Fibroblast of mammary gland (primary cell): ENCODE results near the gene ELF1.

Source experiments
- DNase-seq: peaks from one replicate; pipeline ENCODE4 v3.0.0-alpha.2; 2010; ENCODE audit warnings: low read depth
- H3K4me3 ChIP-seq: 2 replicates; pipeline ENCODE4 v1.5.1; 2011; ENCODE audit warnings: low read depth, mild to moderate bottlenecking, low read length, moderate library complexity; ENCODE audit not compliant: control insufficient read depth
- CTCF ChIP-seq: conservative IDR thresholded peaks from 2 replicates; pipeline ENCODE4 v1.5.1; 2011; ENCODE audit warnings: low read depth, low read length, inconsistent platforms; ENCODE audit not compliant: control insufficient read depth, insufficient read depth

ELF1 gene

GRCh38 chr13:41007744-41008128 lies 11.4 kb downstream of the ELF1 start:
- no peak for DNase-seq
- no peak for TF ChIP-seq CTCF
- no peak overlapping the region for H3K4me3 ChIP-seq

GRCh38 chr13:41006978-41007743 lies 12.0 kb downstream of the ELF1 start:
- no peak for TF ChIP-seq CTCF
- H3K4me3 ChIP-seq = no peak overlapping the region
- DNase-seq = no peak

GRCh38 chr13:41006306-41006705 lies 12.8 kb downstream of the ELF1 start:
- H3K4me3 ChIP-seq = no peak overlapping the region
- no peak for TF ChIP-seq CTCF
- DNase-seq = no peak

GRCh38 chr13:41005704-41006103 lies 13.4 kb downstream of the ELF1 start:
- no peak for TF ChIP-seq CTCF
- no peak overlapping the region for H3K4me3 ChIP-seq
- no peak for DNase-seq

- no peak for DNase-seq
- no peak for TF ChIP-seq CTCF
Measured at GRCh38 chr13:41004875-41005693, 14.0 kb downstream of the ELF1 start.

GRCh38 chr13:41002606-41003005 lies 16.5 kb downstream of the ELF1 start:
- DNase-seq = no peak
- TF ChIP-seq CTCF = no peak
- no peak overlapping the region for H3K4me3 ChIP-seq

More at GRCh38 chr13:41004875-41005693, 14.0 kb downstream of the ELF1 start:
- H3K4me3 ChIP-seq = no peak overlapping the region
